Stomach smooth muscle (tissue), 2 donors: ENCODE data around the gene KRT86.

ENCODE experiments used
- H3K27ac ChIP-seq: one replicate; pipeline ENCODE4 v1.7.0; 2013; ENCODE audit warnings: mild to moderate bottlenecking, low read length, inconsistent platforms
- H3K27me3 ChIP-seq, 2 donors: one replicate each; pipeline ENCODE4 v1.7.0; 2013; ENCODE audit warnings: low read length in 2 of 2; ENCODE audit not compliant: insufficient read depth in 2 of 2, control insufficient read depth in 1 of 2
- H3K36me3 ChIP-seq, 2 donors: one replicate each; pipeline ENCODE4 v1.7.0; 2013; ENCODE audit warnings: low read length in 2 of 2; ENCODE audit not compliant: control insufficient read depth in 2 of 2, insufficient read depth in 2 of 2
- H3K4me1 ChIP-seq: one replicate; pipeline ENCODE4 v1.7.0; 2013; ENCODE audit warnings: low read length; ENCODE audit not compliant: control insufficient read depth, insufficient read depth
- H3K4me3 ChIP-seq, 2 donors: one replicate each; pipeline ENCODE4 v1.7.0; 2013; ENCODE audit warnings: low read length in 2 of 2
- H3K9ac ChIP-seq, 2 donors: one replicate each; pipeline ENCODE4 v1.7.0; 2013; ENCODE audit warnings: low read length in 2 of 2, mild to moderate bottlenecking in 1 of 2
- H3K9me3 ChIP-seq, 2 donors: one replicate each; pipeline ENCODE4 v1.7.0; 2013; ENCODE audit warnings: low read length in 2 of 2; ENCODE audit not compliant: control insufficient read depth in 2 of 2
- donor health status: healthy.
- donor health status: Pancreatic carcinoma.

The KRT86 gene

GRCh38 chr12:52353766-52354165 is 79.3 kb downstream of the KRT86 start:
- Histone ChIP-seq H3K36me3 (no peaks in the 10 kb centered on the region), H3K9me3 (no peaks in the 10 kb centered on the region), H3K27me3 (peaks cover 0 to 5% of the 10 kb centered on the region in 2 donors), H3K4me3 (no peak overlapping the region), H3K4me1 (no peaks in the 10 kb centered on the region), H3K9ac (no peak overlapping the region), H3K27ac (no peak overlapping the region)

GRCh38 chr12:52354200-52354599 is 79.8 kb downstream of the KRT86 start:
- Histone ChIP-seq H3K4me1 (no peaks in the 10 kb centered on the region), H3K36me3 (no peaks in the 10 kb centered on the region), H3K9ac (no peak overlapping the region), H3K27me3 (peaks cover 0 to 6% of the 10 kb centered on the region in 2 donors), H3K9me3 (no peaks in the 10 kb centered on the region), H3K4me3 (no peak overlapping the region), H3K27ac (no peak overlapping the region)

GRCh38 chr12:52355176-52355575 is 80.7 kb downstream of the KRT86 start:
- Histone ChIP-seq H3K4me1 (no peaks in the 10 kb centered on the region), H3K36me3 (no peaks in the 10 kb centered on the region), H3K4me3 (no peak overlapping the region), H3K9ac (no peak overlapping the region), H3K9me3 (no peaks in the 10 kb centered on the region), H3K27ac (no peak overlapping the region), H3K27me3 (peaks cover 0 to 4% of the 10 kb centered on the region in 2 donors)

GRCh38 chr12:52356031-52356761 is 81.8 kb downstream of the KRT86 start:
- no peaks in the 10 kb centered on the region for H3K36me3 ChIP-seq

GRCh38 chr12:52356762-52357580 is 82.5 kb downstream of the KRT86 start:
- H3K4me3 ChIP-seq: no peak overlapping the region
- H3K9ac ChIP-seq: no peak overlapping the region
- no peaks in the 10 kb centered on the region for H3K36me3 ChIP-seq
- H3K27me3 ChIP-seq: peaks cover 0 to 4% of the 10 kb centered on the region in 2 donors
- no peaks in the 10 kb centered on the region for H3K9me3 ChIP-seq
- H3K27ac ChIP-seq: no peak overlapping the region
- H3K4me1 ChIP-seq: no peaks in the 10 kb centered on the region

More at GRCh38 chr12:52356031-52356761, 81.8 kb downstream of the KRT86 start:
- peaks cover 0 to 4% of the 10 kb centered on the region in 2 donors for H3K27me3 ChIP-seq
- no peak overlapping the region for H3K4me3 ChIP-seq
- H3K4me1 ChIP-seq: no peaks in the 10 kb centered on the region
- no peak overlapping the region for H3K9ac ChIP-seq
- H3K9me3 ChIP-seq: no peaks in the 10 kb centered on the region
- no peak overlapping the region for H3K27ac ChIP-seq
